GM21737 (cell line): ENCODE measurements around the gene ZNF839.
"Not testable (repeated sequence)": the region's sequence is repeated elsewhere in the genome, so short reads cannot be mapped to it uniquely, and the experiment has no call there.

Experiments used
- ATAC-seq: cut with Tn5 transposase; IDR thresholded peaks from one replicate; pipeline ENCODE4 v1.9.1; 2021; ENCODE audit warnings: mild to moderate bottlenecking, moderate library complexity; ENCODE audit not compliant: unreplicated experiment

The ZNF839 gene

GRCh38 chr14:102335163-102335562 is 15.6 kb downstream of the ZNF839 start:
- no peak for ATAC-seq

- ATAC-seq, result no peak
Observed at GRCh38 chr14:102338724-102339123, 19.2 kb downstream of the ZNF839 start.

GRCh38 chr14:102341566-102341965 is 22.0 kb downstream of the ZNF839 start:
- no peak for ATAC-seq

- ATAC-seq, result no peak
Observed at GRCh38 chr14:102342238-102342637, 22.7 kb downstream of the ZNF839 start.

GRCh38 chr14:102344084-102344483 is 24.5 kb downstream of the ZNF839 start:
- ATAC-seq, result no peak

- no peak for ATAC-seq
Observed at GRCh38 chr14:102344485-102344884, 24.9 kb downstream of the ZNF839 start.

GRCh38 chr14:102345232-102345631 is 25.7 kb downstream of the ZNF839 start:
- no peak for ATAC-seq

- ATAC-seq, result no peak
Observed at GRCh38 chr14:102346645-102347044, 27.1 kb downstream of the ZNF839 start.

GRCh38 chr14:102348376-102348775 is 28.8 kb downstream of the ZNF839 start:
- no peak for ATAC-seq

GRCh38 chr14:102351023-102351422 is 31.5 kb downstream of the ZNF839 start:
- no peak for ATAC-seq

GRCh38 chr14:102351593-102351992 is 32.0 kb downstream of the ZNF839 start:
- not testable (repeated sequence) for ATAC-seq

GRCh38 chr14:102352213-102352612 is 32.7 kb downstream of the ZNF839 start:
- no peak for ATAC-seq

- no peak for ATAC-seq
Observed at GRCh38 chr14:102353126-102353619, 33.6 kb downstream of the ZNF839 start.

GRCh38 chr14:102356280-102356679 is 36.7 kb downstream of the ZNF839 start:
- ATAC-seq, result no peak

GRCh38 chr14:102359341-102359740 is 39.8 kb downstream of the ZNF839 start:
- no peak for ATAC-seq

GRCh38 chr14:102360388-102360787 is 40.8 kb downstream of the ZNF839 start:
- ATAC-seq, result no peak

- ATAC-seq, result peak; percentile 38
Observed at GRCh38 chr14:102362084-102362483, 42.5 kb downstream of the ZNF839 start.

- peak; percentile 91 for ATAC-seq
Observed at GRCh38 chr14:102362545-102363181, 43.1 kb downstream of the ZNF839 start, which contains the start of the genes CINP and TECPR2. TSS of gene CINP (minus strand) at chr14:102362890. CDS start at chr14:102362851, 39 bp downstream. TSS of gene TECPR2 (plus strand) at chr14:102362941. CDS start at chr14:102376722, 13,781 bp downstream.

GRCh38 chr14:102363182-102363943 is 43.8 kb downstream of the ZNF839 start:
- ATAC-seq, result peak; percentile 24

- ATAC-seq, result no peak
Observed at GRCh38 chr14:102370305-102370809, 50.8 kb downstream of the ZNF839 start.

- no peak for ATAC-seq
Observed at GRCh38 chr14:102371361-102371760, 51.8 kb downstream of the ZNF839 start.

GRCh38 chr14:102373110-102373509 is 53.6 kb downstream of the ZNF839 start:
- ATAC-seq, result no peak
